HG02870 (cell line): ENCODE data around the gene PLBD1.

ENCODE experiments used
- ATAC-seq: cut with Tn5 transposase; IDR thresholded peaks from one replicate; pipeline ENCODE4 v1.9.1; 2021; ENCODE audit warnings: mild to moderate bottlenecking, moderate library complexity; ENCODE audit not compliant: unreplicated experiment

Gene PLBD1

DNA sequence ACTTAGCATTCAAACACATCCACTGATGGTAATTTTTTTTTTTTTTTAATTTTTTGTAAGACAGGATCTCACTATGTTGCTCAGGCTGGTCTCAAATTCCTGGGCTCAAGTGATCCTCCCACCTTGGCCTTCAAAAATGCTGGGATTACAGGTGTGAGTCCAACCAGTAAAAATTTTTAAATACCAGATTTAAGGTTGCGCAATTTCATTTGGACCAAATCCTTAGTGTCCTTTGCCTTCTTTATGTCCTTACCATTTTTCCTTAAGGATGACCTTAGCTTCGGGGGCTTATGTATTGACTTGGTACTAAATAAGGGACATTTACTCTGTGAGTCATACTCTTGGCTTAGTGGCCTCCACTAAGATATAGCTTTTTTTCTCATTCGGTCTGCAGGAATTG lies 4.1 kb upstream of the PLBD1 start:
- no peak for ATAC-seq

GRCh38 chr12:14570231-14570630 lies 2.5 kb upstream of the PLBD1 start:
- ATAC-seq, result no peak

GRCh38 chr12:14564336-14564959 lies 3.2 kb downstream of the PLBD1 start:
- ATAC-seq, result no peak

- no peak for ATAC-seq
These were observed 4.6 kb downstream of the PLBD1 start for GRCh38 chr12:14563046-14563445.

DNA sequence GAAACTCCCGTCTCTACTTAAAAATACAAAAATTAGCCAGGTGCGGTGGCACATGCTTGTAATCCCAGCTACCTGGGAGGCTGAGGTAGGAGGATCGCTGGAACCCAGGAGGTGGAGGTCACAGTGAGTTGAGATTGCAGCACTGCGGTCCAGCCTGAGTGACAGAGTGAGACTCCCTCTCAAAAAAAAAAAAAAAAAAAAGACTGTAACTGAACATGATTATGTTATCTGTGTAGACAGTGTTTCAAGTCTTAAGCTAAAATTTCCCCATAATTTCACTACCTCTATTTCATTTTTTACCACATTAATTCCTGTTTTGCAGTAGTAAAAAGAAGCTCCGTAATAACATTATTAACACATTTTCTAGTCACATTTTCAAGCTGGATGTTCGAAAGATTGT lies 5.4 kb downstream of the PLBD1 start:
- ATAC-seq, result no peak

GRCh38 chr12:14561677-14562238 lies 5.9 kb downstream of the PLBD1 start:
- ATAC-seq, result no peak

DNA sequence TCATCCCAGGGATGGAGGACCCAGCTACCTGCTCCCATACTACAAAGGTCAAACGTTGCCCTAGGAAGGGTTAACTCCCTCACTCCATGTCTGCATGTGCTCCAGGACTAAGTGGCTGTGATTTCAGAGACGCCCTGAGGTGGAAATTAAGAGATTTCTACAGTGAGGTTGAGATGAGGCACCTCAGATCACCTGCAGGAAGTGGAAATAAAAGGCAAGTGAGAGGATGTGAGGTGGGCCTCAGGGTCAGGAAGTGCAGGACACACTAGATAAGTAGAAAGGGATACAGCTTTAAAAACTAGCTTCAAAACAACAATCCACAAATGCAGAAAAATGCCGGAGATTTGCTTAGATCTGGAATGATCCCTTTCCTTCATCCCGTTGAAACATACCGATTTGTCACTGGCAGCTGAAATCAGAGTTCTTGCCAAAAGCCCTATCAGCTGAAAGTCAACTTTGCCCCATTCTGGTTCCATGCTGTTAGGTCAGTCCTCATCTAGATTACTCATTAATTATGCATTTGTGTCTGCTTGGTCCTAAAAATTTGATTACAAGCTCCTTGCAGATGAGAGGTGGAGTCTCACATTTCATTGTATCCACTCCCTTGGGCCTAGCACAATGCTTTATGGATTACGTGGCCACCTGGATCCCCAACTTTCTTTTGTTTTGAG lies 6.6 kb downstream of the PLBD1 start:
- ATAC-seq, result no peak

- no peak for ATAC-seq
These were observed 9.2 kb downstream of the PLBD1 start for GRCh38 chr12:14558473-14558959.

GRCh38 chr12:14557966-14558365 lies 9.7 kb downstream of the PLBD1 start:
- no peak for ATAC-seq

- ATAC-seq, result no peak
These were observed 13.2 kb downstream of the PLBD1 start for GRCh38 chr12:14554281-14555007.

- ATAC-seq, result no peak
These were observed 19.1 kb downstream of the PLBD1 start for GRCh38 chr12:14548609-14549008.

GRCh38 chr12:14547571-14547970 lies 20.1 kb downstream of the PLBD1 start:
- no peak for ATAC-seq

DNA sequence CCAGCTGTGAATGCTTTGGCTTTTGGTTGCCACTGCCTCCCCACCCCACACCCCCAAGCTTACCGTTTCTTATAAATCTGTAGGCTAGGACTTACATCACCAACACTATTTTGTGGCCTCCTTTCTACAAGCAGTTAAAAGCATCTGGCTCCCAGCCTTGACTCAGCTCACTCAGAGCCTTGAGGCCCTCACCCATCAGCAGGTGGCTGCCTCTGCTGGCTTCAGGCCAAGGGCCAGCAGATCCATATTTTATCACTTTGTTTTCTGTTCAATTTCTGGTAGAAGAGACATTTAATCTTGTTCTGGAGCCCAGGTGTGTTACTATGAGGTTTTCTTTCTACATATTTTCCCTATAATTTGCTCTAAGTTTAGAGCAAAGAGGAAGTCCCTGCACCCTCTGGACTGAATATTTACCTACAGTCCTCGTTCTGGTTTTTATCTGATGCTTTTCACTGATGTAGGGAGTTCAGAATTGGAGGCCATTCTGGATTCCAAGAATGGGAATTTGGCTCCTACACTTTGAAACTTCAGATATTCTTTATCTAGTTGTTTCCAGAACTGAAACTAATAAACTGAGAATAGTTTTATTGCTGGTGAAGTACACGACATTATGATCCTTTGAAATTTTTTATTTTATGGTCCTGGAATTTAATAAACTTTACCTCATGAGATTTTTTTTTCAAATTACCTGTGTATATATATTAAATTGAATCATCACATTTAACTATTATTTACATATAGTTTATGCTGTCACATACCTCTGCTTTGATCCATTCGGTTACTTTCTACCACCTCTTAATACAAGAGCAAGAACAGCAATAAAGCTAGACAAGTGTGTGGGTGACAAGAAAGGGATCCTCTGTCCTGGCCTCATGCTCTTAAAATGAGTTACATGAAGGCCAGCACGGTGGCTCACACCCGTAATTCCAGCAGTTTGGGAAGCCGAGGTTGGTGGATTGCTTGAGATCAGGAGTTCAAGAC lies 22.2 kb downstream of the PLBD1 start:
- ATAC-seq, result no peak

GRCh38 chr12:14540801-14541462 lies 26.8 kb downstream of the PLBD1 start:
- no peak for ATAC-seq

DNA sequence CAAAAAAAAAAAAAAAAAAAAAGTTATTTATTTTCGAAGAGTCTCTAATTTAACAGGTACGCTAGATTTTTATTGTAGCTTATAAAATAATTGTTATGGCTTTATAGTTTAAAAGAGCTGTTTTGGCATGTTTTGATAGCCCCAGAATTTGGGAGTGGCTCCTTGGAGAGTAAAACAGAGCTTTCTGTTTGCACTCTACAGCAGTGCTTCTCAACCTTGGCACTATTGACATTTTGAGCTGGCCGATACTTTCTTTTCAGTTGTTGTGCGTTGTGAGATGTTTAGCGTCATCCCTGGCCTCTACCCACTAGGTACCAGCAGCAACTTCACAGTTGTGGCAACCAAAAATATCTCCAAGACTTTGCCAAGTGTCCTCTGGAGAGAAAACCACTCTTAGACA lies 30.6 kb downstream of the PLBD1 start:
- ATAC-seq, result no peak

DNA sequence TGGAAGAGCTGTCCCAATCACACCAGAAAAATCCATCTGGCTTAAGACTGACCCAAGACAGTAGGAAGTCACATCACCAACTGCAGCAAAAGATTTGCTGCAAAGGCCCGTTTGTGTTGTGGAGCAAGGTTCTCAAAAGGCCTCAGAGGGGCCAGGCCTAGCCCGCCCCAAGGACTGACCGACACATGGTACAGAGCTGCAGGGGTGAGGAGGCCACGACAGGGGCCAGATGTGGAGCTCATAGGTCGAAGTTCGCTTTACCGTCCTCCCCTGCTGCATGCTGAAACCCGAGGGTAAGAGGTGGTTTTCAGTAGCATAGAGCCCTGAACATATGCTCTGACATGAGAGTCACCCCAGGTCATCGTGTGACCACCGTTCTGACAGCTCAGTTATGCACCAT lies 35.5 kb downstream of the PLBD1 start:
- no peak for ATAC-seq

DNA sequence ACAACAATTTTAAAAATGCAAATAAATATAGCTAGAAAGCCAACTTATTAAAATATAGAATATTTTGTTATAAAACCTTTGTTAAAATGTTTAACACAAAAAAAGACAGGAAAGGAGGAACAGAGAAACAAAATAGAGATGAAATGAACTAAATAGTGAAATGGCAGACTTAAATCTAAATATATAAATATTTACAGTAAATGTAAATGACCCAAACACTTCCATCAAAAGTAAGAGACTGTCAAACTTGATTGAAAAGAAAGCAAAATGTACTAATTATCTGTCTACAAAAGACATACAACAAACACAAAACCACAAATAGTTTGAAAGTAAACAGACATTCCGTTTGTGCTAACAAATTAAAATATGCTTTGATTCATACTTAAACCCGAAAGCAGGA lies 41.7 kb downstream of the PLBD1 start:
- ATAC-seq, result no peak

- no peak for ATAC-seq
These were observed 45.9 kb downstream of the PLBD1 start for GRCh38 chr12:14521822-14522221.

DNA sequence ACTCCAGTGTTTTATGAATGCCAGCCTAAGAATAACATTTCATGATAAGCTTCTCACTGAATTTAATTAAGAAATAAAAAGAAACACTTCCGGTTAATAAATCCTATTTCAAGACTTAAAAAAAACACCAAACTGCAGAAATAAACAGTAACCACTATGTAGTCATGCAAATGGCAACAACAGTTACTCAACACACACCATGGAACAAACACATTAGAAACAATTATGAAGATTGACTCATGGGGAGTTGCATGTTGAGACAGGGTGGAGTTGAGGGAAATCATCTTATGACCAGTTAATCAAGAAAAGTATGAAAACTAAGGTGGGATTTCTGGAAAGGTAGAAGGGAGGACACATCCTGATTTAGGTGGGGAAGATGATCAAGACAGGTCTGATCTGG lies 52.7 kb downstream of the PLBD1 start:
- ATAC-seq, result no peak
